Activated CD8-positive, alpha-beta memory T cell treated with anti-CD3 and anti-CD28 coated beads for 4 hours (primary cell): ENCODE measurements around the gene HLA-DMB.

Source experiments
- DNase-seq, 2 donors: peaks; one replicate each; pipeline ENCODE4 v3.0.0-alpha.2; 2020; ENCODE audit warnings: low read depth in 2 of 2

Gene HLA-DMB

DNA sequence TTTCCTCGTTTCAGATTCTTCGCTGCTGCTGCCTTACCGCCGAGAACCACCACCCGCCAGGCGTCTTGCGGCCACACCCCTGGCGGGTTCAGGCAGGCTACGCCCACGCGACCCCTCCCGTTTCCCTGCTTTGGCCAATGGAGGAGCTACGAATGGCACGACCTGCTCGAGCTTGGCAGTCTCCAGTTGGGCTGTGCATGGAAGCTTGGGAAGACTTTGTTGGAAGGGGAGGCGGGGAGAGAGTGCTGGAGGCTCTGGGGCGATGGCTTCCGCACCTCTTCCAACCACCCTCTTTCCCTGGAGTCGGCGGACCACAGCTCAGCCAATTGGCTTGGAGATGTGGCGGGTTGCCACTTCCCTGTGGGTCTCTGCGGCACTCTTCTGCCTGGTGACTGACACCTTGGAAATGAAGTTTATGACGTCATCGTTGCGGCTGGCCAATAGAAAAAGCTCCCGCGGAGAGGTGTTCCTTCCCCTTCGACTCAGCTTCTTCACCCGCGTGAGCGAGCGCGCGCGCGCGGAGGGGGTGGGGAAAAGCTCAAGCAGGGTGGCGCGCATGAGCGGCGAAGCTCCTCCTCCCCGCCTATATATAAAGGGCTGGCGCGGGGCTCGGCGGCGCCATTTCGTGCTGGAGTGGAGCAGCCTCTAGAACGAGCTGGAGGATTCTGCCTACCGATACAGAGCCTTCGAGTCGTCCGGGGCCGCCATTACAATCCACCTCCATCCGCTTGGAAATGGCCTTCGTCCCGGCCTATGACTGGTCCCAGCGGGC, 30.9 kb upstream of the HLA-DMB start:
- DNase-seq: peak; percentile 99

DNA sequence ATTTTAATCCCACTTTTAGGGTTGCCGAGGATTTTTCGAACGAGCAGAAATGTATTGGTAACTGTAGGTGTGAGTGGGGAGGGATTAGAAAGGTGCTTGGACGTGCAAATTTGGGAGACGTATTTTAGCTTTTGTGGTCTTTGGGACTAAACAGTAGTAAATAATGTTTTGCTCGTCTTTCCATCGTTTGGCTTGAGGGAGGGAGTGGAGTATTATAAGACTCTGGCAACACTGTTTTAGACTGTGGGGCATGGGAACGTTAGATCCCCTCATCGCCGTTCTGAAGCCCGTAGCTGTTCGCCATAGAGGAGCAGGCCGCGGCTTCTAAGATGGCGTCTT, 30.4 kb upstream of the HLA-DMB start:
- no peak for DNase-seq

DNA sequence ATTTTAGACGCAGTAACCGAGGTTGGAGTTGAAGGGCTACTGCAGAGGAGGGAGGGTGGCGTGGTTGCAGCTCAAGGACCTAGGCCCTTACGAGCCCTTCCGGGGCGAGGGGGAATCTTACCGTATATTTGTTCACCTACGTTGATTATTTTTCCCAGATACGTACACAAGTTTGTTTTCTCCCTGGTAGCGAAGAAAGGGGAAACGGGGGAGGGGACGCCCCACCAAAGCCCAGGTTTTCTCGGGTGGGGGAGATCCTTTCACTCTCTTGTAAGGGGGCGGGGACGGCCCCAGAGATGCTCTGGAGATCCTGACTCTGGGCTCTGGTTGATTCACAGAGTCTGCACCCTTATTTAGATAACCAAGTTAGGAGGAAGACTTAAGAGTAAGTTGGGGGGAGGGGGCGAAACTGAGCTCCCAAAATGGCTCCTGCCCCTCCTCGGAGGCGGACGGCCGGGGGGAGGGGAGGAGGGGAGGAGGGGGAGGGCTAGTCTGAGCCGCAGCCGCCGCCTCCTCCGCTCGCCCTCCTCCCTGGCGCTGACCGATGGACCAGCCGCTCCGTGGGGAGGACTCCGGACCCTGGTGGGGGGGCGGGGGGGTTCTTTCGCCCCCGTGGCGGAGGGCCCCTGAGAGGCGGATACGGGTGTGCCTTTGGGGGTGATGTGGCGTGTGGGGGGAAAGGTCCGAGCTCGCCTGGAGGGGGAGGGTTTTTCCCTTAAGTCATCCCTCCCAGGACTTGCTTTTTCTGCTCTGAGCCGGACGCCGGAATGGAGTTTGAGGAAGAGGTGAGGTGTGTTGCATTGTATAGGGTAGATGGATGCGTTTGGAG, 29.8 kb upstream of the HLA-DMB start:
- peak; percentile 46 to 70 for DNase-seq

DNA sequence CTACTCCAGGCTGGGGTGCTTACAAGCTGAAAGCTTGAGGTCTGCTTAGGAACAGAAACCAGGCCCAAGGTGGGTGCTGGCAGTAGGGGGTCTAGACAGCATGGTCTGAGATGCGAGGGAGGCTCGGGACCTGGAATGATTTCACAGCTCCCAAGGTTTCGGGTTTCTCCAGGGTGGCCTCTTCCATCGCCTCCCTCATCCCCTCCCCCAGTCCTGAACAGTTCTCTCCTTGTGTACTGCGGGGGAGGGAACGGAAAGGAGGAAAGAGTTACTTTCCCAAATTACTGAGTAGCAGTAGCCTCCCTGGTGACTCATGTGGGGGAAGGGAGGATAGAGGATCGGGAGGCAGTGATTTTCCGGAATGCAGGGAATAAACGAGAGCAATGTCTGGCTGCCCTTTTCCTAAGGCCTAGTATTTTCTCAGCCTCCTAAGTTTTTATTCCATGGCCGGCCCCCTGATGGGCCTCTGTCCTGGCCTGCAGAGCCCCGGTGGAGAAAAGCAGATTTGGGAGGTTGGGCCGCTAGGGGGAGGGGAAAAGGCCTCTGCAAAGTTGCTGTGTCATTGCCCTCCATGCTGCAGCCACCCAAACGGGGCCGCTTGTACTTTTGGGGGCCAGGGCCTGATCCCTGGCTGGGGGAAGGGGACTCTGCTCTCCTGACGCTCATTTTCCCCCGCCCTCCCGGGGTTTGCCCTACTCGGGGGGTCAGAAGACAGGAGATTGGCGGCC, 29.0 kb upstream of the HLA-DMB start:
- peak; percentile 47 to 52 for DNase-seq

DNA sequence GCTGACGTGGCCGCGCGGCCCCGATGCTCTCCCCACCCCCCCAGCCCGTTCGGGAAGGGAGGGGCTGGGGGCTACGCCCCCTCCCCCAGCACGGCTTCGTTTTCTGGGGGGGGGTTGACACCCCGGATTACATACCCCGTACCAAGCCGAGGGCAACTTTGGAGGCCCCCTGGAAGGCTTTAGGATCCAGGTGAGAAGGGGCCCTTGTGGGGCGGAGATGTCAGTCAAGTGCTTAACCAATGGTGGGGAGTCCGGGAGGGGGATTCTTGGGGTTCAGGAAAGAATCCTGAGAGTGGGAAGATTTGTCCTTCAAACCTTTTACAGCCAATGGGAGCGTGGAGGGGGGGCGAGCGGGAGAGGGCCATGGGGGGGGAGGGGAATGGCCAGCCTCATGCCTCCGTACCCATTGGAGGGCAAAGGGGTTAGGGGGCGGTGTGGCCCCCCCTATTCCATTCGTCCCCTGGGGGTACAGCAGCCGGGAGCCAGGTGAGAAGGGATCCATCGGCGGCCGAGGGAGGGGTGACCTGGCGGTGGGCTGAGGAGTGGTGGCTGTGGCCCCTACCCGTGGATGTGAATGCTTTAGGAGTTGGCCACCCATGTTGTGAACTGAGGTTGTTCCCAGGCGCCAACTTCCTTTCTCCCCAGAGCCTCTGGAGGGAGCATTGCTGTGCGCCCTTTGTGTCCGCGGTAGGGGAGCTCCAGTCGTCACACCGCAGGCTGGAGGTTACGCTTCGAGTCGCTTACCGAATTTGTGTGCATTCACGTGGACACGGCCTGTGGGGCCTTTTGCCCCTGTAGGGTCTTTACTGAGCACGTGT, 28.2 kb upstream of the HLA-DMB start:
- DNase-seq: peak; percentile 28 to 56

DNA sequence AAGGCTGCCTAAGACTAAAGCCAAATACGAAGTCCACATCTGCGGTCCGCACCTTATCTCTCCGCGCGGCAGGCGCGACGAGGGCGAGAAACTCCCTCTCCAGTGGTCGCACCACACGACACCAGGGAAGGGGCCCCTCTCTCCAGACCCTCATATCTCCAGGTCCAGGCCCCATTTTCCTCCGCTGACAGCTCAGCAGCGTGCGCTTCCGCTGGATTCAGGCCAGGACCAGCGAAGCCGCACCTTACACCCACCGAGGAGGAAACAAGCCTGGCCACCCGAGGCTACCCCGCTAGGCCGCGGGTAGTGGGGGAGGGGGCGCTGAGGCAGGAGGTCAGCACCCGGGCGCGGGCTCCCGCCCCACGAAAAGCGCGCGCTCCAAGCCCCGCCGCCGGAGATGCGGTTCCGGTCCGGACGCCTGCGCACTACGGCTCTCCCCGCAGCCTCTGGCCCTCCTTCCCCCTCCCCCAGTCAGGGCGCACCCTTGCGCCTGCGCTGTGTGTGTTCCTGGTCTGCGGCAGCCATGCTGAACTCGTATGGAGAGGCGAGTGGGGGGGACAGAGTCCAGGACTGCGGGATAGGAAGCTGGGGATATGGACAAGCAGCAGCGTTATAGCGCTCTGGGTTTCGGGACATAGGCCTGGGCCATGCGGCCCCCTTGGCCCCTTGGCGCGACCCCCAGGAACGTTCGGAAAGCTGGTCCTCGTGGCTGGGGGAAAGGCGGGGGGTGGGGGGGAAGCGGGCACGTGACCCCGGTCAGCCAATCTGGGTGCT, 27.5 kb upstream of the HLA-DMB start, which contains the start of gene BRD2:
TSS of gene BRD2 (plus strand) at position 502 of the 774 bp plus-strand sequence. CDS start 4,305 bp downstream, outside the sequence.
- peak; percentile 94 for DNase-seq

DNA sequence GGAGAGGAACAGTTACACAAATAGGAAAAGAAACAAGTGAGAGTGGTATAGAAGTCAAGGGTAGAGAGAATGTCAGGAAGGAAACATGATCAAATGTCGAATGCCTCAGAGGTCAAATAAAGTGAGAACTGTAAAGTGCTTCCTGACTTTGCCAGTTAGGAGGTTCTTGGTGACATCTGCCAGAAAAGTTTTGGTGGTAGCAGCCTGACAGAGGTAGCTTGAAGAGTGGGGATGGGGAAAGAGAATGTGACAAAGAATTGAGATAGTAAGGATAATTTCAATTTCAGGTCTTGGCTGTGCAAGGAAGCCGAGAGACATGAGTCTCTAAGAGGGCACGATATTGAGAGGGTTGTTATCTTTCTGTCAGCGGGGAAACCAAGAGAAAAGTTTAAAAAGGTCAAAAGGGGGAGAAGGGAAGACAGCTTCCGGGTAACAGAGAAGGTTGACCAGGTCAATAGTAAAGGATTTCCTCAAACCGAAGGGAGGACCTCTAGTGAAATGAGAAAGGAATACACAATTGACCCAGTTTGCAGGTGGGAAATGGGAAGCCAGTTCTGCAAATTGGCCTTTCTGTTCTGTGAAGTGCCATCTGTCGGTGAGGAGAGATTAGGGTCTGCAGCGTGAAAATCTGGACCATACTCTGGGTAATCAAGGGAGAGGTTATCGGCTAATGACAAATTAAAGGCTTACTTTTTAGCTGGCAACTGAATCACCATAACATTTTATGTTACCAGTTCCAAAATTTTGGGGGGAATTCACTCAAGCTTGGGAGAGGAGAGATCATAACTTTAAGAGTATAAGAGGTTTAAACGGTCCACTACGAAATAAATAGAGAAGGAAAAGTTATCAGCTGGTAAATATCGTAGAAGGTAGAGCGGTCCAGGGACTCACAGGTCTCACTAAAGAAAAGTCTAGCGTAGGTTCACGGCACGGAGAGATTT, 26.6 kb upstream of the HLA-DMB start:
- no peak for DNase-seq

DNA sequence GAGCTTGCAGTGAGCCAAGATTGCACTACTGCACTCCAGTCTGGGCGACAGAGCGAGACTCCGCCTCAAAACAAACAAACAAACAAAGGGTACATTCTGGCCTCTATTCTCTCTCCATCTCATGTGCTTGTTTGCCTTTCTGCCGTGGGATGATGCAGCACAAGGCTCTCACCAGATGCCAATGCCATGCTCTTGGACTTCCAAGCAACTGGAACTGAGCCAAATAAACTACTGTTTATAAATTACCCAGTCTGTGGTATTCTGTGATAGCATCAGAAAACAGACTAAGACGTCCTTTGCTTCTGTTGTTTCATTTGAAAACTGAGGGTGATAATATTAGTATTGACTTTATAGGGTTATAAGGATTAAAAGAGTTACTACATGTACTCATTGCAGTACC, 23.9 kb upstream of the HLA-DMB start:
- no peak for DNase-seq

DNA sequence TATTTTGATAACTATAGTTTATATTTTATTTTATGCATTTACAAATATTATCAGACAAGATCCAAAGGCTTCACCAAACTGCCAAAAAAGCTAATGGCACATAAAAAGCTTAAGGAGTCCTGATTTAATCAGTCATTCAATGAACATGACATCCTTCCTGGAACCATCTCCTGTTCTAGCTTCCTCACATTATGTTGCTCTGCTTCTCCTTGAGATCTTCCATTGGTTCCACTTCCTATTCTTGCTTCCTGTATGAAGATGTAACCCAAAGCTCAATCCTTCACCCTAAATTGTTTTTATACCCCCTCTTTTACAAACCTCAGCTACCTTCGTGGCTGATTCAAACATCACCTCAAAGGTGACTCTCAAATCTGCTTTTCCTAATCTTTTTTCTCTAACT, 23.0 kb upstream of the HLA-DMB start:
- DNase-seq: no peak

DNA sequence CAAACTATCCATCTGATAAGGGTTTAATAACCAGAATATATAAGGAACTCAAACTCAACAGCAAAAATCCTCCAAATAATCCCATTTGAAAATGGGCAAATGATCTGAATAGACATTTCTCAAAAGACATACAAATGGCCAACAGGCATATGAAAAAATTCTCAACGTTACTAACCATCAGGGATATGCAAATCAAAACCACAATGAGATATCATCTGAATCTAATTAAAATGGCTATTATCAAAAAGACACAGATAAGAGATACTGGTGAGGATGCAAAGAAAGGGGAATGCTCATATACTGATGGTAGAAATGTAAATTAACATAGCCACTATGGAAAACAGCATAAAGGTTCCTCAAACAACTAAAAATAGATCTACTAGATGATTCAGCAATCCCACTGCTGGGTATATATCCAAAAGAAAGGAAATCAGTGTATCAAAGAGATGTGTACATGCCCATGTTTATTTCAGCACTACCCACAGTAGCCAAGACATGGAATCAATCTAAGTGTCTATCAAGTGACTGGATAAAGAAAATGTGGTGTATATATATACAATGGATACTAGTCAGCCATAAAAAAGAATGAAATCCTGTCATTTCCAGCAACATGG, 21.5 kb upstream of the HLA-DMB start:
- no peak for DNase-seq

DNA sequence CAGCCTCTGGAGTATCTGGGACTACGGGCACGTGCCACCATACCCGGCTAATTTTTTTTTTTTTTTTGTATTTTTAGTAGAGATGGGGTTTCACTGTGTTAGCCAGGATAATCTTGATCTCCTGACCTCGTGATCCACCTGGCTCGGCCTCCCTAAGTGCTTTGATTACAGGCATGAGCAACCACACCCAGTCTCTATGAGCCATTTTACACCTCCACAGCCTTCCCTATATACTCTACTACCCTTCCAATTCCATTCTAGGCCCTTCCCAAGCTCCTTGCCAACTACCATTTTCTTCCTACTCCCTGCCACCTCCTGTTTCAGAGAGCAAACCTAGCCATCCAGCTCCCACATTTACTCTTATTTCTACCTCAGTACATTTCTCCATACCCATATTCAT, 19.7 kb upstream of the HLA-DMB start:
- no peak for DNase-seq

DNA sequence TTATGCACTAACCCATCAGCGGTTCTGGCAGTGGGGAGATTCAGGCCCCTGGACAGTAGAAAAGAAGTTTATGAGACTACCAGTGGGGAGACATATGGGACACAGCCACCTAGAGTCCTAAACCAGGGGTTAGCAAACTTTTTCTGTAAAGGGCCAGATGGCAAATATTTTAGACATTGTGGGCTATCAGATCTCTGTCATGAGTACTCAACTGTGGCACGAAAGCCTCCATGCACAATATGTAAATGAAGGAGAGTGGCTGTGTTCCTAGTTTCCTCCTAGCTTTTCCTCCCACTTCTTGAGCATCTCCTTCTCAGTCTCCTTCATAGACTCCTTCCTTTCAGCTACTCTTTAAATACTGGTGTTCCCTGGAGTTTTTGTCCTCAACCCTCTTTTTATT, 15.3 kb upstream of the HLA-DMB start:
- DNase-seq: no peak

DNA sequence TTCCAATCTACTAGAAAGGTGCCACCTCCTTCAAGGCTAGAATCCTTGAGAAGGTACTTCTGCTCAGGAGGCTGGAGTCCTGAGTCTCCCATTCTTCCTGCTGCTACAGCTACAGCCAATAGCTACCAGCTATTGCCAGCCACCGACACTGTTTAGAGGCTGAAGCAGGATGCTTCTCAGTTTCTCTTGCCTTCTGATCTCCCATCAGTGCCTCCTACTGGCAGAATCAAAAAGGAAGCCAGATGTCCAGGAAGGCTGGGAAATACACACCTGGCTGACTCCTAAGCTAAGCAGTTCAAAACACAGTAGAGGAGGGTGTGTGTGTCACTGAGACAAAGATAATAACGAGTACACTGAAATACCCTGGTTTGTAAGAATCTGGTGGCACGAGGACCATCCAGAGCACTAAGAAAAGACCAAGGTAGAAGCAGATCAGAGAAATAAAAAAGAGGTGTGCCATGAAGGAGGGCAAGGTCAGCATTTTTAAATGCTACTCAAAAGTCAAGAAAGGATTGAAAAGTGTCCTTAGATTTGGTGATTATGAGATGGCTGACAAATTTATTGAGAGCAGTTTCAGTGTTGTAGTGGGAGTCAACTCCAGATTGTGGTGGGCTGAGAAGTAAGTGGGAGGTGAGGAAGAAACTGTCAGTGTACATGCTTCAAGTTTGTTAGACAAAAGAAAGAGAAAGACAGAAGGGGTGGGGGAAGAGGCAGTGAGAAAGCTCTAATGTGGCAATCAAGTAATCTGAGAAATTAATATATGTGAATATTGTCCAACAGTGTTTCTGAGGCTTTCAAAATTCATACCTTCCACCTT, 14.4 kb upstream of the HLA-DMB start:
- DNase-seq: no peak

DNA sequence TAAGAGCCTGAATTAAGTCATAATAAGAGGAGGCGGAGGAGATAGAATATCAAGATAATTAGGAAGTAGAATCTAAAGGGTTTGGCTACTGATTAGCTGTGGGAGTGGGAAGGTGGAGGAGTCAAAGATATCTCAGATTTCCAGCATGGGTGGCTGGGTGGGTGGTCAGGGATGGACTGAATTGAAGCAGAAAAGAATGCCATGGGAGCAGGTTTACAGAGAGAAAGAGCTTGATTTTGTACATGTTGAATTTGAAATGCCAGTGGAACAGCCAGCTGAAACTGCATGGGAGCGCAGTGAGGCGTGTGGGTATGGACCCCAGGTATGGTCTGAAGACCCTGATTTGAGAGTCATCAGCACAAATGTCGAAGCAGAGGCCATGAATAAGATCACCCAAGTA, 13.4 kb upstream of the HLA-DMB start:
- DNase-seq: no peak

DNA sequence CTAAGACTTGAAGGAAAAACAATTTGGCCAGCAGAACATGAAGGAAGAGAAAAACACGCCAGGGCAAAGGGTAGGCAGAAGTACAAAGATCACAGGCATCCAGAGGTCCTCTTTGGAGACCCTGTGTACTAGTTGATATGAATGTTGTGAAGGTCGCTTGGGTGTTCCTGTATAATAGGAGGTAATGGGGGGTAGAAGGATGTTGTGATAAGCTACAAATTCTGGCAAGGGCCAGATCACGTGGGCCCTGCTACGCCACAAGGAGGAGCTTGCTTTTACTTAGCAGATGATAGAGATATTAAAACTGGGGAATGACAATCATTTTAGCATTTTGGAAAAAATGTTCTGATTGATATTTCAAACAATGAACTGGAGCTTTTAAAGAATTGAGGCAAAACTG, 12.9 kb upstream of the HLA-DMB start:
- no peak for DNase-seq

DNA sequence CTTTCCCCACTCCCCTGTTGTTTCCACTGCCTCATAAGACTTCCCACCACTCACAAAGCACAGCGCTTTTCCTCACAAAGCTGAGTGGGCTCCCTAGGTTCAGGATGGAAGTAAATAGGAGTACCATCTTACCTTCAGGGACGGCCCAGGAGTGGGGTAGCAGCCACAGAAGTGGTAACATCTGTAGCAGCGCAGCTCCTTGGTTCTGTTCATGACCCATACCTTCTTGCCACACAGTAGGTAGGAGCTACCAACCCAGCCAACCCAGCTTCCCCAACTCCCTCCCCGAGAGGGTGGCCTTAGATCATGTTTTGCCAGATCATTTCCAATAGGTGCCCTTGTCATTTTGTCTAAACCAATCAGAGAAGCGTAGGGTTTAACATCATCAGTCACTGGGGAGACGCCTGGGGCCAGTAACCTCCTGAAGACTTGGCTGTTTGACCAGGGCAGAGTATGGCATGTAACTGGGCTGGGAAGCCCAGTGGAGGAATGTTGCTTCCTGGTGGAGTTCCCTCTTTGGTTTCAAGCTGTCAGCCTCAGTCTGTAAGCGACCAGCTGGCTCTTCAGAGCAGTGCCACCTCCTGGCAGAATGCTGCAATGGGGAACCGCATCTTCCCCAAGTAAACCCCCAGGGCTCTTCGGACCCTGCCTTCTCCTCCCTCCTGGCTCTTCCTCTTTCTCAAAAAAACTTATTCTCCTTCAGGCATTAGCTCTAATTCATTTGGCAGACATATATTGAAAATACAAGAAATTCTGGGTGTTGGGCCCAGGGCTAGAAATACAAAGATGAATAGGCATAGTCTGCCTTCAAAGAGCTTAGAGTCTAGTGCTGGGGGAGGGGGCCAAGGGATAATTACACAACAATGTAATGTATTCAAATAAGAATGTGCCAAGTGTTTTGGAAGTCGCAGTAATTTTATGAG, 12.2 kb upstream of the HLA-DMB start, which contains the start of gene HLA-DMA:
TSS of gene HLA-DMA (minus strand) at position 281 of the 923 bp plus-strand sequence. CDS start at position 220, 61 bp downstream.
- DNase-seq: peak in 1 of 2 donors; percentile 48

DNA sequence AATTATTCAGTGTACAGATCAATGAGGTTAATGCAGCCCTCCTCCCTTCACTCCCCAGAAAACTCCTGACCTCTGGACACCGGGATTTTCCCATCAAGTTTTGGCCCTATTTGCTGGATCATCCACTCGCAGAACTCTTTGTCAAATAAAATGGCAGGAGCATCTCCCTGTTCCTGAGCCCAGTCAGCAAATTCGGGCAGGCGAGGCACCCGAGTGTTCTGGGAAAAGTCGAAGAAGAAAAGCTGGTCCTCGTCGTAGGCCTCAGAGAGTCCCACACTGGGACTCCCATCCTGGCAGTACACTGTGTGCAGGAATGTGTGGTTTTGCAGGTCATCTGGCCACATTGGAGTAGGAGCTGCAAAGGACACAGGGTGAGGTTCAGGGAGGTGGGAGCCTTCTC, 9.6 kb upstream of the HLA-DMB start:
- DNase-seq: no peak
